MG63 (cell line): Measurements from ENCODE around the gene KLF7. TPM values are rescaled to one million over a fixed set of nuclear protein-coding genes. Genes with fewer than 3 reads are reported as not detected.

ENCODE experiments used
- DNase-seq: peaks from one replicate; pipeline ENCODE4 v3.0.0-alpha.2; 2020
- H3K27me3 ChIP-seq: fragments of 250-450 bp; sonication (Bioruptor Pico); 2 replicates; pipeline ENCODE4 v1.5.1; 2020; ENCODE audit warnings: mild to moderate bottlenecking, moderate library complexity
- H3K36me3 ChIP-seq: fragments of 250-450 bp; sonication (Bioruptor Pico); 2 replicates; pipeline ENCODE4 v1.5.1; 2020; ENCODE audit warnings: mild to moderate bottlenecking, moderate library complexity
- H3K4me3 ChIP-seq: fragments of 250-450 bp; sonication (Bioruptor Pico); 2 replicates; pipeline ENCODE4 v1.5.1; 2020; ENCODE audit warnings: mild to moderate bottlenecking, moderate library complexity
- H3K9me3 ChIP-seq: fragments of 250-450 bp; sonication (Bioruptor Pico); 2 replicates; pipeline ENCODE4 v1.5.1; 2020; ENCODE audit warnings: mild to moderate bottlenecking, moderate library complexity
- total RNA-seq: library from RNA; depleted of rRNA; stranded (reverse); fragments of >200 nt; shearing (Covaris generic); gene quantifications from 2 replicates; pipeline ENCODE4 v1.2.3, GENCODE V29; 2014; ENCODE audit warnings: low replicate concordance

The KLF7 gene
- total RNA-seq, 1 experiment from 2014 or later = 7.2 TPM

GRCh38 chr2:207139552-207139951, 26.2 kb downstream of the KLF7 start:
- H3K4me3 ChIP-seq = no peak overlapping the region
- no peaks in the 10 kb centered on the region for H3K9me3 ChIP-seq
- H3K27me3 ChIP-seq = no peaks in the 10 kb centered on the region
- DNase-seq = no peak
- H3K36me3 ChIP-seq = peaks cover 20% of the 10 kb centered on the region

- H3K4me3 ChIP-seq = no peak overlapping the region
- DNase-seq = no peak
- no peaks in the 10 kb centered on the region for H3K9me3 ChIP-seq
- H3K27me3 ChIP-seq = no peaks in the 10 kb centered on the region
- H3K36me3 ChIP-seq = peaks cover 17% of the 10 kb centered on the region
These were observed 27.0 kb downstream of the KLF7 start for GRCh38 chr2:207138627-207139297.

DNA sequence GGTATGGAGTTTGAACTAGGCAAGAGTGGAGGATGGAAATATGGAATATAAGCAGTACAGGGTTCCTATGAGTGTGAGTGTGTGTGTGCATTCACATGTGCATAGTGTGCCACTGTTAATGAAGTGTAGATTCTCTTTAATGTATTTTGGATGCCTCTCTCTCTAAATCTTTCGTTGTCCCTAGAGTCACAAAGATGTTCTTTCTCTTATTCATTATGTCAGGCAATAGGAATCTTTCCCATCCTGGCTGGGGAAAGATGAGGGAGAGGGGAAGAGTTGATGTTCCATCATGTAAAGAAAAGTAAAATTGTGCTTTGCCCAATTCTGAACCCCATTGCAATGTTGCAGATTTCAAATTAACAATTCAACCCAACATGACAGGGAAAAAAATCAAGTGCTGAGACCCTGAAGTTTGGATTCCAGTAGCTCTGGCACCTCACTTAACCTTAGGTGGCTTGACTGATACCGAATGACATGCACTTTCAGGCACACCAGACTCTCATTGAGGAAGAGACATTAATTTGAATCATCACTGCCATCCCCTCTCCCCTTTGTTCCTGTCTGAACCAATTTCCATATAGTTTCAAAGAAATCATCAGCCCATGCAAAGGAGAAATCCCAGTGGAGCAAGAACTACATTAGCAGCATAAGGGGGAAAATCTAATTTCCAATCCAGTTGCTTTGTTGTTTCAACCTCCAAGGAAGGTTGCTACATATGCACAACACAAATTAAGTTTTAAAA, 28.0 kb downstream of the KLF7 start:
- Histone ChIP-seq H3K4me3 (no peak overlapping the region), H3K27me3 (no peaks in the 10 kb centered on the region), H3K9me3 (no peaks in the 10 kb centered on the region), H3K36me3 (peaks cover 20% of the 10 kb centered on the region)
- no peak for DNase-seq

- DNase-seq = no peak
- Histone ChIP-seq H3K27me3 (no peaks in the 10 kb centered on the region), H3K9me3 (no peaks in the 10 kb centered on the region), H3K36me3 (peaks cover 20% of the 10 kb centered on the region), H3K4me3 (no peak overlapping the region)
These were observed 28.9 kb downstream of the KLF7 start for GRCh38 chr2:207136874-207137273.

- Histone ChIP-seq H3K4me3 (no peak overlapping the region), H3K9me3 (no peaks in the 10 kb centered on the region), H3K27me3 (no peaks in the 10 kb centered on the region), H3K36me3 (peaks cover 26% of the 10 kb centered on the region)
- DNase-seq = no peak
These were observed 29.8 kb downstream of the KLF7 start for GRCh38 chr2:207135801-207136457.

GRCh38 chr2:207135340-207135739, 30.4 kb downstream of the KLF7 start:
- Histone ChIP-seq H3K27me3 (no peaks in the 10 kb centered on the region), H3K9me3 (no peaks in the 10 kb centered on the region), H3K4me3 (no peak overlapping the region), H3K36me3 (peaks cover 25% of the 10 kb centered on the region)
- DNase-seq = no peak

DNA sequence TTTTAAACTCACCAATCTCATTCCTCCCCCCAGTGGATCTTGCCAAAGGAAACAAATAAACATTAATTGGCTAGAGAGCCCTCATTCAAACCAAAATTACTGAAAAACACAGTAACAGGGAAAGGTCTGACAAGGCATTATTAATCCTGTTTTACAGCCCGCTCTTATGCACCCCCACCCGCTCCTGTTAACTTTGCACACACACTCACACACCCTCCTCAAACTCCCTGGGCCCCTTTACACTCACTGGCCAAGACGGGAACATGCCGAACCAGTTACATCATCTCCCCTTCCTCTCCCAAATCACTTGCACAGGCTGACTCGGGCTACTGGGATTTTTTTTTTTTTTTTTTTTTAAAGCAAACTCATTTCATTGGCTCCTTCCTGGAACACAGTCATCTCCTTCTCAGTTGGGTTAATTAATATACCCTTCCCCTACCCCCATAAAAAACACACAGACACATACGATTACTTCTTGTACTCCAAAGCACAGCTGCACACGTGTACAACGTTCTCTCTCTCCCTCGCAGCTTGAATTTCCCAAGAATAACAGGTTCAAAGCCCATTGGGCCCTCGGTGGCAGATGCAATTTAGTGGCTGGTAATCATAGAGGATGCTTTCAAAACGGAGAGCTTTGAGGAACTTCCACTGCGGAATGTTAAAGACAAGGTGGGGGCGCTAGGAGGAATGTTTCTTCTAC, 31.8 kb downstream of the KLF7 start:
- H3K4me3 ChIP-seq = no peak overlapping the region
- no peaks in the 10 kb centered on the region for H3K9me3 ChIP-seq
- H3K36me3 ChIP-seq = peaks cover 32% of the 10 kb centered on the region
- peak; percentile 85 for DNase-seq
- no peaks in the 10 kb centered on the region for H3K27me3 ChIP-seq

DNA sequence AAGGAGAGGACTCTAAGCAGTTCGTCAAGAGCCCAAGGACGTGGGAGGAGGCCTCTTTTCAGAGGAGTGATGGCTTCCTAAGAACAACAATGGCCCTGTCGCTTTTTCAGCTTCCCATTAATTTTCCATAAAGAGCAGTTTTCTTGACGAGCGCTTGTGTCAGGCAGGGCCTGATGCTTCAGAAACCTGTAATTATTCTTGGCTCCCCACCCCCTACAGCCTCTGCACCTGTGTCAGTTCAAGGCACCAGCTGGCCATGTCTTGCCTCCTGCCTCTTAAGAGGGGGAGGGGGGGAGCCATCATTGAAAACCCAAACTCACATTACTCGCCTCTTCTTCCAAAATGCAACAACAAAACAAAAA, 32.3 kb downstream of the KLF7 start:
- DNase-seq = no peak
- Histone ChIP-seq H3K36me3 (peaks cover 32% of the 10 kb centered on the region), H3K4me3 (no peak overlapping the region)

GRCh38 chr2:207132019-207132418, 33.7 kb downstream of the KLF7 start:
- H3K36me3 ChIP-seq = peaks cover 38% of the 10 kb centered on the region
- no peak for DNase-seq
- H3K27me3 ChIP-seq = no peaks in the 10 kb centered on the region
- H3K4me3 ChIP-seq = no peak overlapping the region
- H3K9me3 ChIP-seq = peaks cover 12% of the 10 kb centered on the region

More for the DNA sequence above, 32.3 kb downstream of the KLF7 start:
- H3K27me3 ChIP-seq = no peaks in the 10 kb centered on the region
- H3K9me3 ChIP-seq = peaks cover 2% of the 10 kb centered on the region

DNA sequence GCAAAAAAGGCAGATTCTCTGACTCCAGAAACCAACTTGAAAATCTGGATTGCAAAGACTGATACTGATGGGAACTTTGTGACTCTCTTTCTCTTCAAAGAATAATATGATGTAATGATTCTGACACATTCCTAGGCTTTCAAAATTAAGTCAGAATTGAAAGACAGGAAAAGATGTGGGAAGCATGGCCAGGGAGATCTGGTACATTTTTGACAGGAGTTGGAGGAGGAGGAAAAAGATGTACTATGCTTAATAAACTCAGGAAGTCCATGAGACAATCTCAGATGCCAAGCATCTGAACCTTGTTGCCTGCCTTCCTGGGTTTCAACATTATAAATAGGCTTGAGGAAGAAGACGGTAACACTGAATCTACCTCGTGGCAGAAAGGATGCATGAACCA, 34.2 kb downstream of the KLF7 start:
- no peaks in the 10 kb centered on the region for H3K27me3 ChIP-seq
- H3K9me3 ChIP-seq = peaks cover 12% of the 10 kb centered on the region
- no peak for DNase-seq
- no peak overlapping the region for H3K4me3 ChIP-seq
- peaks cover 38% of the 10 kb centered on the region for H3K36me3 ChIP-seq

DNA sequence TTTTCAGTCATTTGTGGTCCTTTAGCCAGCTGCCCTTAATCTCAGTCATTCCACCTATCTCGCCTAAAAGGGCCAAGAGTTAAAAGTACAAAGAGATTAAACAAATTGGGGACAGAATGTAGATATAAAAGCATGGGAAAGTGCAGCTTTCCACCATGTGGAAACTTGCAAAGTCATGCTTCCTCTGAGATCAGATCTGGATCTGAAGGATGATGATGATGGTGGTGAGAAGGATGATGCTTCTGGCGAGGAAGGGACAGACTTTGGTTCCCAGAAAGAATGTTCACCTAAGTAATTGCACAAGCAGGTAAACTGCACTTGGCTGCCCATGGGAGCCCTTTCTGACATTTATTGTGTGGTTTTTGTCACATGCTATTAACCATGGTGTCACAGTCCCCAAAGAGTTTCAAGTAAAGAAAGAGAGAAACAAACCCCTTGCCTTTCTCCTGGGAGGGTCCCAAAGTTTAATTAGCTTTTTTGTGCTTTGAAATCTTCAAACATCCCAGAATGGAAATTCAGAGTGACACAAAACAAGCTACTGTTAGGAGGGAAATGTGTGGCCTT, 34.7 kb downstream of the KLF7 start:
- H3K36me3 ChIP-seq = peaks cover 38% of the 10 kb centered on the region
- H3K27me3 ChIP-seq = no peaks in the 10 kb centered on the region
- peaks cover 12% of the 10 kb centered on the region for H3K9me3 ChIP-seq
- H3K4me3 ChIP-seq = no peak overlapping the region
- DNase-seq = no peak

- H3K4me3 ChIP-seq = no peak overlapping the region
- H3K27me3 ChIP-seq = no peaks in the 10 kb centered on the region
- H3K36me3 ChIP-seq = peaks cover 38% of the 10 kb centered on the region
- H3K9me3 ChIP-seq = peaks cover 12% of the 10 kb centered on the region
- no peak for DNase-seq
These were observed 35.9 kb downstream of the KLF7 start for GRCh38 chr2:207129821-207130220.

DNA sequence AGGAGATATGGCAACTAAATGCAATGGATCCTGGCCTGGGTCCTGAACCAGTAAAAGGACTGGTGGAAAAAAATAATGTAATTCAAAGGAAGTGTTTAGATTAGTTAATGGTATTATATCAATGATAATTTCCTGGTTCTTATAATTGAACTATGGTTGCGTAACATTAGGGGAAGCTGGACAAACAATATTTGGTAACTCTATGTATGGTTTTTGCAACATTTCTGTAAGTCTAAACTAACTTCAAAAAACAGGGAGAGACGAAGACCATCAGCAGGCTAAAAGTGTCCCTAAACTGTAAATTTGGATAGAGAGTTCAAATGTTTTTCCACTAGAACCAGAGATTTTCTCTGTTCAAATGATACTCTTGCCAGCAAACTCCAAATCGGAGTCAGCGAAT, 36.9 kb downstream of the KLF7 start:
- Histone ChIP-seq H3K36me3 (peaks cover 38% of the 10 kb centered on the region), H3K9me3 (peaks cover 12% of the 10 kb centered on the region), H3K27me3 (no peaks in the 10 kb centered on the region), H3K4me3 (no peak overlapping the region)
- no peak for DNase-seq

- Histone ChIP-seq H3K27me3 (no peaks in the 10 kb centered on the region), H3K4me3 (no peak overlapping the region), H3K9me3 (peaks cover 12% of the 10 kb centered on the region), H3K36me3 (peaks cover 49% of the 10 kb centered on the region)
- DNase-seq = no peak
These were observed 38.9 kb downstream of the KLF7 start for GRCh38 chr2:207126724-207127308.

- Histone ChIP-seq H3K27me3 (no peaks in the 10 kb centered on the region), H3K9me3 (peaks cover 12% of the 10 kb centered on the region), H3K4me3 (no peak overlapping the region), H3K36me3 (peaks cover 45% of the 10 kb centered on the region)
- DNase-seq = no peak
These were observed 41.9 kb downstream of the KLF7 start for GRCh38 chr2:207123776-207124391.

DNA sequence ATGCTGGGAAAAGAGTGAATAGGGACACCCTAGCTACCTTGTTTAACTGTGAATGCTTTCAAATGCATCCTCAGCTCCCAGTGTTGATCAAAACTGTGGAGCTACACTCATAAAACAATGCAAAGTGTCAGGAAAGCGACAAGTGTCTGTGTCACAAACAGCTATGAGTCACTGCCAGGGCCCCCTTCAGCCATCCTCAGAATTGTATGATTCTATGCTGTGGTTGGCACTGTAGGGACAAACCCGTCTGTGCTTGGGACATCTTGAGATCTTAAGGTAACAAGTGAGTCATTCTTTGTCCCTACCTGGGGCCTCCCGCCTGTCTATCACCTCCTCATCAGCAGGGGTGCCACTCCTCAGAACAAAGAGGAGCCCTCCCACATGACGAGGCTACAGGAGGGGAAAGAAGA, 42.4 kb downstream of the KLF7 start:
- peaks cover 8% of the 10 kb centered on the region for H3K9me3 ChIP-seq
- H3K27me3 ChIP-seq = no peaks in the 10 kb centered on the region
- H3K36me3 ChIP-seq = peaks cover 44% of the 10 kb centered on the region
- DNase-seq = no peak
- no peak overlapping the region for H3K4me3 ChIP-seq
